DMS53 (cell line): ENCODE data around the gene RIN1.
A peak's percentile ranks its signal among the peaks of the same experiment; 100 is the strongest.

ENCODE experiments used
- DNase-seq: peaks from one replicate; lab custom pipeline; 2025; lab: John Stamatoyannopoulos, UW

The RIN1 gene

GRCh38 chr11:66294626-66295620 lies 41.3 kb downstream of the RIN1 start:
- no peak for DNase-seq

- DNase-seq, result no peak
These were observed 42.2 kb downstream of the RIN1 start for GRCh38 chr11:66293777-66294625.

GRCh38 chr11:66293352-66293751 lies 42.9 kb downstream of the RIN1 start:
- no peak for DNase-seq

GRCh38 chr11:66292543-66293332 lies 43.5 kb downstream of the RIN1 start:
- DNase-seq, result peak; percentile 52

GRCh38 chr11:66291706-66292542 lies 44.3 kb downstream of the RIN1 start, which contains the start of gene TMEM151A:
Gene TMEM151A, plus strand, starts transcription at chr11:66291894. Its CDS starts 120 bp downstream, at chr11:66292014.
- peak; percentile 77 for DNase-seq

- peak; percentile 51 for DNase-seq
These were observed 44.9 kb downstream of the RIN1 start for GRCh38 chr11:66291303-66291705.

GRCh38 chr11:66290330-66290621 lies 46.0 kb downstream of the RIN1 start:
- no peak for DNase-seq

GRCh38 chr11:66289548-66290329 lies 46.5 kb downstream of the RIN1 start:
- peak; percentile 69 for DNase-seq

- peak; percentile 100 for DNase-seq
These were observed 47.3 kb downstream of the RIN1 start, which contains the start of gene YIF1A for GRCh38 chr11:66288671-66289547. Gene YIF1A, minus strand, starts transcription at chr11:66289143. Its CDS starts 158 bp downstream, at chr11:66288985.

- DNase-seq, result no peak
These were observed 48.2 kb downstream of the RIN1 start for GRCh38 chr11:66287889-66288670.

- no peak for DNase-seq
These were observed 48.9 kb downstream of the RIN1 start for GRCh38 chr11:66287211-66287888.

GRCh38 chr11:66286699-66287098 lies 49.5 kb downstream of the RIN1 start:
- no peak for DNase-seq

GRCh38 chr11:66285250-66285947 lies 50.8 kb downstream of the RIN1 start:
- no peak for DNase-seq

GRCh38 chr11:66284526-66285078 lies 51.6 kb downstream of the RIN1 start:
- DNase-seq, result no peak

GRCh38 chr11:66283461-66284105 lies 52.7 kb downstream of the RIN1 start:
- no peak for DNase-seq
